GM18511 (cell line): ENCODE data around the gene YY1.
"Not testable (repeated sequence)": the region's sequence is repeated elsewhere in the genome, so short reads cannot be mapped to it uniquely, and the experiment has no call there.

Experiments used
- ATAC-seq: cut with Tn5 transposase; IDR thresholded peaks from one replicate; pipeline ENCODE4 v1.9.1; 2021; ENCODE audit warnings: mild to moderate bottlenecking, moderate library complexity; ENCODE audit not compliant: unreplicated experiment

The YY1 gene

GRCh38 chr14:100283436-100283835 lies 44.5 kb downstream of the YY1 start:
- ATAC-seq = not testable (repeated sequence)

DNA sequence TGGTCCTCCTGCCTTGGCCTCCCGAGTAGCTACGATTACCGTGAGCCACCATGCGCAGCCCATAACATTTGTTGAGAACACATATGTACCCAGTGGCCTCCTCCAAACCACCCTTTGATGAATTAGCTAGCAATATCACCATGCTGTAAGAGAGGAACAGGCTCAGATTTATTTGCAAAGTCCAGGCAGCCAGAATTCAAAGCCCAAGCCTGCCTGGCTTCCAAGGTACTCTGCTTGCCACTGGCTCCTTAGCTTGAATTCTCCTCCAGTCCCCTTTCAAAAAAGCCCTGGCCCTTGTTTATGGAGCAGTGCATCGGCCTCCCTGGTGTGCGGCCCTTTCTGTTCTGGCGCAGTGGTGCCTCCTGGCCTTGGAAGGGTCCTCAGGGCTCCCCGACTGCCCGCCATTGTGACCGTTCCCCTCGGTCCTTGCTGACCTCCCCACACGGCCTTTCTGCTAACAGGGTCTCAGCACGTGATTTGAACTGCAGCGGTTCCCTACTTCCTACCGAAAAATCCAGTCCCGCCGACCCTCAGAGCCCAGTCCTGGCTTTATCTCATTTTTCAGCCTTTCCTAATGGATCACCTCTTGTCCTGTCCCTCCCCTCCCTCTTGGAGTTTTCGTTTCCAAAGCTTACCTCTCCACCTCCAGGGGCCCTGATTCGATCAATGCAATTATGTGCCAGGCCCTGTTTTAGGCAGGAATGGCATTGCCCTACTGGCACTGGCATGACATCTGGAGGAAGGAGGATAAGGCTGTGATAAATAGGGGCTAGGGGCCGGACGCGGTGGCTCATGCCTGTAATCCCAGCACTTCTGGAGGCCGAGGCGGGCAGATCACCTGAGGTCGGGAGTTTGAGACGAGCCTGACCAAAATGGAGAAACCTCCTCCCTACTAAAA lies 45.3 kb downstream of the YY1 start:
- no peak for ATAC-seq

DNA sequence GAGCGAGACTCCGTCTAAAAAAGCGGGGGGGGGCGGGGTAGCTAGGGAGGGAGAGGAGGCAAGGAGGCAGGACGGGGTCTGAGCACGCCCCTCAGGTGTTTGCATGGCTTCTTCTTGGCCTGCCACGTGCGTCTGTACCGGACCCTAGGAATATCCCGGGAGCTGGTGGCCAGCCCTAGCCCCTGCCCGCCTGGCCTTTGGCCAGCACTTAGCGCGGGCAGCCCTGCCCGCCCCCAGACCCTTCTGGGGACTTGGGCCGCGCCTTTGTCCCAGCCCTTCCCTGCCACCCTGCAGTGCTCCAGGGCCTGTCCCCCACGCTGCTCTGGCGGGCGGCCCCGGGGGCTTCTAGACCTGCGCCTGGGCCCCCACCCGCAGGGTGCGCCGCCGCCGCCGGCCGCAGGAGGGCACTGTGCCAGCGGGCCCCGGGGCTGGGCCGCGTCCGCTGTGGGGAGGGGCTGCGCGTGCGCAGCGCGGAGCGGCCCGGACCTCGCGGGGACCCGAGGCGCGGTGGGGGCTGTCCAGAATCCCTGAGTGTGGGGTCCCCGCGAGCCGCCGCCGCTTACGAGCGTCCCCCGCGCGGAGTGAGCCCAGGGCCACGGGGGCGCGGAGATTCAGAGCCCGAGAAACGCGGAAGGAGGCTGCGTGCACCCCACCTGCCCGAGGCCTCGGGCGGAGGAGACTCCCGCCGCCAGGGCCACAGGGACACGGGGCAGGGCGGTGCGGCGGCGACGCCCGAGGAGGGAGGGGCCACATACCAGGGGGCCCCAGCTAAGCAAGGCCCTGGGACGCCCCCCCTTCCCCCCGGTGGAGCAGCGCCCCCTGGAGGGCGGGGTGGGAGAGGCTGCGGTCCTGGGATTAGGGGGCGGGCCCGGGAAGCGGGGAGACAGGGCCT lies 46.3 kb downstream of the YY1 start:
- peak; percentile 89 for ATAC-seq

DNA sequence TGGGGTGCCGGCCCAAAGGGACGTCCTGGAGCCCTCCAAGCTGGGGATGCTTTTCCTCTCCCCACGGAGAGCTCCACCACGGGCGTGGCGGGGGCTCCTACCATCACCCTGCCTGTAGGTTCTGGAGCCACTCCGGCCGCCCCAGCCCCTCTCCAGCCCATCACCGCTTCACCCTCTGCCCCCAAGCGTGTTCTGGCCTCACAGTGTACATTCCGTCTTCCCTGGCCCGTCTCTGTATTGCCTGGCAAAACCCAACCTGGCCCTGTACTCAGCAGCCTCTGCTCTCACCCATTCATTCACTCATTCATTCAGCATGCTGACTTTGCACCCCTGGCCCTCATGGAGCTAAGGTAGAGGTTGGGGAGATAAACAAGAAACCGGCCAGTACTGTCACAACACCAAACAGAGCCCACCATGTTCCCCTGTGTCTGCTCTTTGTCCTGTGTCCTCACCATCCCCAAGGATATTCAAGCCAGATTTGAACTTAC lies 47.0 kb downstream of the YY1 start:
- ATAC-seq = no peak

DNA sequence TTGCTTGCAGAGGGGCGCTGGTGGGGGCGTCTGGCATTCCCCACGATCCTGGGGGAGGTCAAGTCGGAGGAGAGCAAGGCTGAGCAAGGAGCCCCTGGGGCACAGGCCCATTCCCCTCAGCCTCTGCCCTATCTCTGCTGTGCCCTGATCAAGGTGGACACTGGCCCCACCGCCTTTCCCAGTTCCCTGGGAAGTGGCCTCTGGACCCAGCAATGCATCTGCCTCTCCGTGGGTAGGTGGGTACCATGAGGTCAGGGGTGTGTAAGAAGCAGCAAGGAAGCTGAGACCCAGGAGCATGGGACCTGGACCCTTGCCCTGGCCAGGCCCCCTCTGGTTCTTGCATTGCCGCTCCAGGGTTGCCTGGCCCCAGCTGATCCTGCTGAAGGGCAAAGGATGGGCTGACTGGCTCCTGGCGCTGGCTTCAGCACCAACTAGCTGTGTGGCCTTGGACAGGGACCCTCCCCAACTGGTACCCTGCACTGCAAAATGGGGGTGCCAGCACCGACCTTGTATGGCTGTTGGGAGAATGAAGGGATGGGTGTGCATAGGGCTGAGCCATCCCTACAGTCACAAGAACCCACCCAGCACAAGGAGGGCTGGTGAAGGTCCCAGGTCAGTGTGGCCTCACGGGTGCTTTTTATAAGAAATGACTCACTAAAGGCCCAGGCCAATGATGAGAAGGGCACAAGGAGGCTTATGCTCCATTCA lies 47.7 kb downstream of the YY1 start:
- ATAC-seq = no peak

DNA sequence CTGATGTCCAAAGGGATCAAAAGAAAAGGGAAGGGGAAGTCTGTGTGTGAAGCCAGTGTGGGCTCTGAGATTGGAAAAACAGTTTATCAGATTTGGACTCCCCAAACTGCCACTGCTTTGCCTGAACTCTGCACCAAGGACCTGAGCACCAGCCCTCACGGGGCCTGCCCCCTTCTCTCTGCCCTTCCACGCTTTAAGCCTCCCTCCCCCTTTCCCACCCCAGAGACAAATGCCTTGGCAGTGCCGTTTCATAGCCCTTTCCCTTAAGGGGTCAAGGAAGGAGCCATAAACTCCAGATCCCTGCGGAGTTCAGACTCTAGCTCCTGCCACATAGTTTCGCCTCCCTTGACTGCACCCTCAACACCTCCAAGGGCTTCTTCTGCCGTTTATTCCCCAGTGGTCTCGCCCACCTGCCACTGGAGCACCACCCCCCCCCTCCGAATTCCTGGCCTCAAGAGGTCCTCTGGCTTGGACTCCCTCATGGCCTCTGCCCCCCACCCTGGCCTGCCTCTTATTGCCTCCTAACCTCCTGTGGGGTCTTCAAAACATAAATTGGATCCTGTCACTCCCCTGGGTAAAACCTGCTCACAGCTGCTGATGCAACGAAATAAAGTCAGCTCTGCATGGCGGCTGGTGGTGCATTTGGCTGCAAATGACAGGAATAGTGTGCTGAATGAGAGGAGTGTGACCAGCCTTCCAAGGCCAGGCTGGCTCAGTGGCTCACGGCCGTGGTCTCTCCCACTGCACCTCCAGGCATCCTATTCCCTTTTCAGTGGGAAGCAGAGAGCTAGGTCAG lies 48.5 kb downstream of the YY1 start:
- ATAC-seq = no peak

DNA sequence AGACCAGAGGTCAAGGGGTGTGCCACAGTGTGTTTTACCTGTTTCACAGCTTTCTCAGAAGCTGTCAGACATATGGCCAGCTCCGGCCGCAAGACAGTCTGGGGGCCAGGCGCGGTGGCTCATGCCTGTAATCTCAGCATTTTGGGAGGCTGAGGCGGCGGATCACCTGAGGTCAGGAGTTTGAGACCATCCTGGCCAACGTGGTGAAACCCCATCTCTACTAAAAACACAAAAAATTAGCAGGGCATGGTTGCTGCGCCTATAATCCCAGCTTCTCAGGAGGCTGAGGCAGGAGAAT lies 49.0 kb downstream of the YY1 start:
- not testable (repeated sequence) for ATAC-seq

DNA sequence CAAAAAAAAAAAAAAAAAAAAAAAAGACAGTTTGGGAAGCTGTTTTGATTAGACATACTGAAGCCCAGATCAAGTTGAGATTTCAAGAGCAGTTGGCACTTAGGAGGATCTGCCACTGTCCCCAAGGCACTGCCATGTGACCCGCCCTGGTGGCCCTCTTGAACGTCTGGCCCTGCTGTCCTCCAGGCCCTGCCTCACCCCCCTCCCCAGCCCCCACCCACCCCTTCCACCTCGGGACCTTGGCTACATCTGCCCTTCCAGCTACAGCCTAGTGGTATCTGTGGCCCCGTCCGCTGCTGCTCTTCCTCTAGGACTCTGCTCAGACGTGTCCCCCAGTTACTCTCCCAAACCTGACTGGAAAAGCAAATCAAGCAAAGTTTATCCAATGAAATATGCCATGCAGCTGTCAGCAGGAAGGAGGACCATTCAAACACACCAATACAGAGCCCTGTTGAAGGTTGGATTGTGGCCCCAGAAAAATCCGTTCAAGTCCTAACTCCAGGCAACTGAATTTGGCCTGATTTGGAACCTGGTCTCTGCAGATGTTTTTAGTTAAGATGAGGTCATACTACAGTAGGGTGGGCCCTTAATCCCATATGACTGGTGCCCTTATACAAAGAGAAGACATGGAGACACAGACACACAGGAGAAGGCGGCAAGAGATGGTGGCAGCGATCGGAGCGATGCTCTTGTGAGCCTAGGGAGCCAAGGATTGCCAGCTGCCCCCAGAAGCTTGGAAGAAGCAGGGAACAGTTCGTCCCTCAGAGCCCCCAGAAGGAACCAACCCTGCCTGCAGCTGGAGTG lies 49.6 kb downstream of the YY1 start:
- no peak for ATAC-seq

DNA sequence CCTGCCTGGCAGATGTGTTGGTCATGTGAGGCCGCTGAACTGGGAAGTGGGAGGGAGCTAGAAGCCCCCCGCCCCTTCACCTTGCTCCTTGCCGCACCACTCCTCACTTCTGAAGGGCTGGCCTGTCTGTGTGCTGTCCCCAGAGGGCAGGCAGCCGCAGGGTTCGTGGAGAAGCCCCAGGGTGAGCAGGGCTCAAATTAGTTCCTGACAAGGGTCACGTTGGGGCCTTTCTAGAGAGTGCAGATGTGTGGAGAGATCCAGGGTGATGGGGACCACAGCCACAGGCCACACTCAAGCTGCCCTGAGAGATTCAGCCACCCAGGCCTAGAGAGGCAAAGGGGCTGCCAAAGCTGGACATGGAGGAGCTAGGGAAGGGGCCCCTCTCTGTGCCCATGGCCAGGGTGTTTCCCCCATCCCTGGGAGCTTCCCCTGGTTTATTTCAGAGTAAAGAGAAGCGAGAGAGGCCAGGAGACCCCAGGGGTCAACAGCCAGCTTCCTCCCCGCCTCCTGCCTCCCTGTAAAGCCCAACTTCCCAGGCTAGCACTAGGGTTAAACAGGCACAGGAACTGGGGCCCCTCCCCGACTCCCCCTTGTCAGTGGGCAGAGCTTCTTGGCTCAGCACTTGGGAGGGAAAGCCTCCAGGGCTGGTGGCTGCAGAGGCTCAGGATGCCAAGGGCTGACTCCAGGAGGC lies 51.1 kb downstream of the YY1 start:
- ATAC-seq = no peak

DNA sequence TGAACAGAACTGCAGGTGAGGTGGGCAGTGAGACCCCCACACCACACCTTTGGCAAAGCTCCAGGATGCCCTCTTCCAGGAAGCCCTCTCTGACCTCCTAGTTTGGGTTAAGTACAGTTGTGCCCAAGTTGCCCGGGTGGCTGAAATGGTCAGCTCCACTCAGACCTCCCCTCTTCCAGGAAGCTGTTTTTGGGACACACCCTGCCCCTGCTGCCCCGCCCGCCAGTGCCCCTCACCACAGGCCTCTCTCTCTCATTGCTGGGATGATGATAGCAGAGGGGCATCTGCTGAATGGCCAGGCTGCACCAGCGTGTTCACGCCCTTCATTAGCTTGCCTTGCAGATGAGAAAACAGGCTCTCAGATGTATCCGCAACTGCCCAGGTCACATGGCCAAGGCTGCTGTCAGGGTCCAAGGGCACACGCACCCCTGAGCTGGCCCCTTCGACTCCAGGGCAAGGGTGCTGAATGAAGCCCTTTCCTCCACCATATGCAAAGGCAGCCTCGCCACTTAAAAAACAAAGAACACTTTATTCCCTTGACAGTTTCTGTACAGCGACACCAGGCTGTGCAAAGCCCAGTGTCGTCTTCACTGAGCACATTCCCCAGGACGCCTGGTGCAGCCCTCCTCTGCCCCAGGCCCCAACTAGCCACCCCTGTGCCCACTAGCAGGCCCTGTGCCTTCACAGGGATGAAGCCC lies 51.8 kb downstream of the YY1 start:
- no peak for ATAC-seq

DNA sequence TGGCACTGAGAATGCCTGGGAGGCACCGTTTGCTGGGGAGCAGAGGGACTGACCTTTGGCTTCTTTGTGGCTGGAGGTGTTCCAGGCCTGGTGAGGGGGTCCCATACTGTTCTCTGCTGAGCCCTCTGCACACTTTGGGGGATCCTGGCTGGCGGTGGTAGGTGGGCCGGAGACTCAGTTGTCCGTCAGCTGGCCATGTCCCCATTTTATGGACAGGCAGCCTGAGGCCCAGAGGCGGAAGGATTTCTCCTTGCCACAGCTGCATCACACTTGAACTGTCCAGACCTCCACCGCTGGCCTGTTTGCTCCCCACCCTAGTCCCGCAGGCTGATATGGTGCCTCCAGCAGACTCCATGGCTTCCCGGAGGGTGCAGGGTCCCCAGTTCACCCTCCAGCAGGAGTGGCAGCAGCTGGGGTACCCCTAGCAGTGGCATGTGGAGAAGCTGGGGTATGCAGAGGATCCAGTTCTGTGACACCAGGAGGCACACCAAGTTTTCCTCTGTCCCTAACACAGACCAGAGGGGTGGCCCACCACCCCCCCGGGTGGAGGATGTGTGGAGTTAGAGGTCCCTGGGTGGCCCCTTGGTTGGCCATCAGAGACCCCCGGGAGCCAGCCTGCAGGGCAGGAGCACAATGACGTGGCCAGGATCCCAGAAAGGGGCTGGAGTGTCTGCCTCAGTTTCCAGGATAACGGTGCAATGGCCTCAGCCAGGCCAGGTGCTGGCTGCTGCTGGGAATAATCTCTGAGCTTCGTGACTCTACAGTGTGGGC lies 52.5 kb downstream of the YY1 start:
- ATAC-seq = no peak

- ATAC-seq = no peak
Observed at GRCh38 chr14:100292301-100292775, 53.4 kb downstream of the YY1 start.

GRCh38 chr14:100292776-100293461 lies 54.0 kb downstream of the YY1 start:
- ATAC-seq = no peak

DNA sequence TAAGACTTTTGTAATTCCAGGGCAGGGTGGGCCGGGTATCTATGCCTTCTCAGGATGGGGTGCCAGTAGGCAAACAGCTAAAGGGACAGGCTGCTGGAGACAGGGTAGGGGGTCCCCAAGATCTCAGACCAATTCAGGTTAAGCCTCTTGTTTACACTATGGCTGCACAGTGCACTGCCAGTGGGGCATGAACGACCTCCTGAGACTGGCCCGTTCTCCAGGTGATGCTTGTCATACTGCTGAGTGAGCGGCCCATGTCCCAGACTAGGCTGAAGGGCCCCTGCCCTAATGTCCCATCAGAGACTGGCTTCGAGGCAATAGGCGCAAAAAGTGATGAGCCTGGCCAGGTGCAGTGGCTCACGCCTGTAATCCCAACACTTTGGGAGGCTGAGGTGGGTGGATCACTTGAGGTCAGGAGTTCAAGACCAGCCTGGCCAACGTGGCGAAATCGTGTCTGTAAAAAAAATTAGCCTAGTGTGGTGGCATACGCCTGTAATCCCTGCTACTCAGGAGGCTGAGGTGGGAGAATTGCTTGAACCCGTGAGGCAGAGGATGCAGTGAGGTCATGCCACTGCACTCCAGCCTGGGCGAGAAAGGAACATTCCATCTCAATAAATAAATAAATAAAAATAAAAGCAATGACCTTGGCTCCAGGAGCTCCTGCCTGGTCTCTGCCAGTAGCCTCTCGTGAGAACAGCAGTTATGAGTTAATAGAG lies 54.7 kb downstream of the YY1 start:
- no peak for ATAC-seq

DNA sequence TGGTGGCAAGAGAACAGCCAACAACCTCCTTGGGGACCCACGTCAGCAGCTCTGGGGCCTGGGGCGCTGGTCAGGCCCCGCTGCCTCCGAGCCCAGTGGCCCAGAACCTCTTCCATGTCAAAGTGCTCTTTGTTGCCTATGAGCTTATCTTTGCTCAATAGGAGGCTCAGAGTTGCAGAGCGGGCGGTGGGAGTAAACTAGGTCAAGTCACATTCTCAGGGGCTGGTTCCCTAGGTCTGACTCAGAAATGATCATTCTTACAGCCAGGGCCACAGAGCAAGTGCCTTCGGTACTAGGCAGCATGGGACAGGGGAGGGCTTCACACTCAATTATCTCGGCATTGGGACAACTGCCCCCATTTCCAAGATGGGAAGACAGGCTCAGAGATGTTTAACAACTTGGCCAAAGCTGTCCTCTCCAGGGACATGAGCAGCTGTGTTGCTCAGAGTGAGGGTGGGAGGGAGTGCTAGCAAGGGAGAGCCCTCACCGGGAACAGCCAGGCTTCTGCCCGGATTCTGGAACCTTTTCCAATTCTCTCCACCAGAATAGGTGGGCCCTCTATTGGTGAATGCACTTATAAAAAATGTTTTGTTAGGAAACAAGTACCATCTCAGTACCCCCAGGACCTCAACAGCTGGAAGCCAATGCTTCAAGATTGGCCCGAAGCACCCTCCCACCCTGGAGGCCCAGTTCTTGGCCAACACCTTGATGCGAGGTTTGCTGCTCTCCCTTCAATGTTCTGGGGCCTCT lies 55.4 kb downstream of the YY1 start:
- ATAC-seq = peak; percentile 53

DNA sequence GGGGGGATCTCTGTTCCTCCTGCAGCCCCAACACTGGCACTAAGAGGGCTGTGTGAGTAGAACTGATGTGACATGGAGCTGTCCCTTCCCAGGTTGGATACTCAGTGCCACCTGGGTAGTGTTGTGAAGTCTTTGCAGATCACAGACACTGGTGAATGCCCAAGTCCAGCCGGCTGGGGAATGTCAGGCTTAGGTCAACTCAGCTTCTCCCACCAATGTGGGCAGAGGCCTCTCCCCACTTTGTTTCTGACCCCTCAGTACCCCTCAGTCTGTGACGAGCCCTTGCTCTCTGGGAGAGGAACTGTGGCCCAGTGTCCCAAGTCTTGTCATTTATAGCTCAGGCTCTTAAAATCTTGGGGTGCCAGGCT lies 56.0 kb downstream of the YY1 start:
- ATAC-seq = no peak
